HG03064 (cell line): ENCODE results near the gene AOPEP.
"Not testable (repeated sequence)": the region's sequence is repeated elsewhere in the genome, so short reads cannot be mapped to it uniquely, and the experiment has no call there.

Source experiments
- ATAC-seq: cut with Tn5 transposase; IDR thresholded peaks from one replicate; pipeline ENCODE4 v1.9.1; 2021; ENCODE audit warnings: low read depth; ENCODE audit not compliant: unreplicated experiment

Gene AOPEP

DNA sequence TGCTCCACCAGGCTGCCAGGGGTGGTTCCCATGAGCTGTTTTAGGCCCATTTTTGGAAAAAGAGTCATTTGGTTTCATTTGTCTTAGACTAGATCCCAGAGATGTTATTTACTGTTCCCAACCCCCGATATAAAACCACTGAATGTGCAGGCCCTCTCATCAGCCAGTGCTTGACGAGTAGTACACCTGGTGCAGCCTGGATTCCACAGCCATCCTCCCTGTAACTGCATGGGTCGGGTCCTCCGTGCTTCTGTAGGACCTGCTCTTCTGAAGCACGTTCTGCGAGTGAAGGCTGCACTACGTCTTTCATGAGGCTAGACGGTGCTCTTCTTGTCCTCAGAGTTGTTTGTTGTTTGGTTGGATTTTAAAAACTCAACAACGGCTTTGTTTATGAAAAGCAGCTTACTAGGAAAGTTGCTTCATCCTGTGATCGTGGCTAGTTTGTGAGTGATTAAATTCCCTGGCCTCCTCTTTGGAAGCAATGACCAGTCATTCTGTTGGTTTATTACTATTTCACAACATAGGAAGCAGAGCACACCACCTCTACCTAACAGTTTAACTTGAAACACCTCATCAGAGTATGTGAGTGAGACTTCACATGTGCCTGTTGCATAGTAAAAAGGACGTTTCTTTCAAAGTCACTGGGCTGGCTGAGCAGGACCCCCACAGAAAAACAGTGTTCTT, 135.2 kb downstream of the AOPEP start:
- ATAC-seq, result no peak

DNA sequence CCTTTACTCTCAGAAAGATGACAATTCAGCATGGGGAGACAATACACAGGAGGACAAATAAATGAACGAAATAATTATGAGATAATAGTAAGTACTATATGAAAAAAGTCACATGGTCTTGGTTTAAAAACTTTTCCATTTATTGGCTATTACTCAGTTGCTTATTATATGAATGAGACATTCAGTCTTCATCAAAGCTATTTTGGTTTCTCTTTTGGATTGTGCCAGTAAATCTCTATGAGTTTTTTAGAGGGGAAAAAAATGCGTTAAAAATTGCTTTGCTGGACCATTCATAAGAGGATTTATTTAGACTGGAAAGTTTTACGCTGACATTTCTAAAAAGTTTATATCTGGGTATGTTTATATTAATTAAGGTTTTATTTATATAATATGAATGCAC, 137.7 kb downstream of the AOPEP start:
- no peak for ATAC-seq

GRCh38 chr9:94864862-94865509, 138.5 kb downstream of the AOPEP start:
- ATAC-seq, result no peak

- ATAC-seq, result no peak
Observed at GRCh38 chr9:94865582-94866452, 139.3 kb downstream of the AOPEP start.

DNA sequence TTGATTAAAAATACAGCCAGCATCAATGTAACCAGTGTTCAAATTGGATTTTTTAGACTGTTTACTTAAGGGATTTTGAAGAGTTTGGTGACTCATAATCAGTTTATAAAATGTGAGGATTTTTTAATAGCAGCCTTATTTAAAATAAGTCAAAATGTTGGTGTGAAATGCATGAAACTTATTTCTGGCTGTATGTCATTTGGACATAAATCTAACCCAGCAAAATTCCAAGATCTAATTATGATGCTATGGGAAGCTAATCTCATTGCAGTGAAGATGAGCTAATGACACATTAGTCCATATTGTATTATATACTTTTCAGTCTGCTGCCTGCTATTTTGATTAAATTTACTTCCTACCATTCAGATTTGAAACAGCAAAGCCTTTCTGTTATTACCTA, 140.3 kb downstream of the AOPEP start:
- no peak for ATAC-seq

DNA sequence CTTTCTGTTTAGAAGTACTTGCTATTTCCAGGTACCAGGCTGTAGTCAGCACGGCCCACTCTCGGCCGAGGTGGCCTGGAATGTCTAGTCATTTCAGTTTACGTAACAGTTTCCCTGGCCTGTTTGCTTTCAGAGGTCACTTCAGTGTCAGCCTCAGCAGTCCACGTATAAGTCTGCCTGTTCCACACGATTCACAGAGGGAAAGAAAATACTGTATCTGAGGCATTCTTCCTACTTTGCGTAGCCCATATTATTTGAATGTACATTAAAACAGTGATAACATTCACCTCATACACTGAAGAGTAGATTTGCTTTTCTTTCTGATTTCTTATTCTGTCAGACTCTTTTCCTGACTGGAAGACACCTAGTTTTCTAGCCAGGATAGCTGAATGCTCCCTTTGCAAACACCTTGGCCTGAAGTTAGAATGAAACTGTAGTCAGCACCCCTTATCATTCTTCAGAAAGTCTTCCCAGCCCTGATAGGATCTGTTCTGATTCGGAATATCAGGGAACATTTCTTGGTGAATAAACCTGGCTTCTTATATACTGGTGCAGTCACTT, 140.9 kb downstream of the AOPEP start:
- no peak for ATAC-seq

- no peak for ATAC-seq
Observed at GRCh38 chr9:94867842-94868312, 141.4 kb downstream of the AOPEP start.

GRCh38 chr9:94868464-94868863, 142.0 kb downstream of the AOPEP start:
- ATAC-seq, result no peak

- ATAC-seq, result no peak
Observed at GRCh38 chr9:94869415-94869843, 142.9 kb downstream of the AOPEP start.

- no peak for ATAC-seq
Observed at GRCh38 chr9:94870465-94870792, 143.9 kb downstream of the AOPEP start.

DNA sequence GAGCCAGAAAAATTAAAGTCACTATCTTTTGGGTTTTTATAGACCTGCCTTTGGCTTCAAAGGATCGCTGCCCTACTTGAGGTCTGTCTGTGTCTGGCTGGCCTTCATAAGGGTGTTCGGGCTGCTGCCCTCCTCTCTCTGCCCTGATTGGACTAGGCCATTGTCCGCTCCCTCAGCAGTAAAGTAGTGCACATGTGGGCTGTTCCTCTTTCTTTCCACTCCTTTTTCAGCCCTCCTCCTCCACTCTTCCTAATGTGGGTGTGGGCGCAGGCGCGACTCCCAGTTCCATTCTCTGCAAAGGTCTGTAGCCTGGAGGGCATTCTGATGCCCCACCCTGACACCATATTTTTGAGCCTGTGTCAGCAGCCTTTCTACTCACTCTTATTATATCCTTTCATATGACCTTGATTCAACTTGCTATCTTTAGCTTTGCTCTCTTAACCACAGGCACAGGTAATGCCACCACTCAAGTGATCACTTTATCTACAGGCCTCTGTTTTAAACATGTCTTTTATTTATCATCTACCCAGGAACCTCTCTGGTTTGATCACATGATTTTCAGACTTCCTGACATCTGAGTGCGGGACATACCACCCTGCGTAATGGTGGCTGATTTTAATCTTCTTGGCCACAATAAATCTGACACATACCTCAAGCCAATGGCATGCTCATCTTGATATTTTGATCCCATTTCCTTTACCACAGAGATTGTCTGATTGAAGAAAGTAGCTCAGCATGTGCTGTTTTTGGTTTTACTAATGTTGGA, 144.5 kb downstream of the AOPEP start:
- no peak for ATAC-seq

DNA sequence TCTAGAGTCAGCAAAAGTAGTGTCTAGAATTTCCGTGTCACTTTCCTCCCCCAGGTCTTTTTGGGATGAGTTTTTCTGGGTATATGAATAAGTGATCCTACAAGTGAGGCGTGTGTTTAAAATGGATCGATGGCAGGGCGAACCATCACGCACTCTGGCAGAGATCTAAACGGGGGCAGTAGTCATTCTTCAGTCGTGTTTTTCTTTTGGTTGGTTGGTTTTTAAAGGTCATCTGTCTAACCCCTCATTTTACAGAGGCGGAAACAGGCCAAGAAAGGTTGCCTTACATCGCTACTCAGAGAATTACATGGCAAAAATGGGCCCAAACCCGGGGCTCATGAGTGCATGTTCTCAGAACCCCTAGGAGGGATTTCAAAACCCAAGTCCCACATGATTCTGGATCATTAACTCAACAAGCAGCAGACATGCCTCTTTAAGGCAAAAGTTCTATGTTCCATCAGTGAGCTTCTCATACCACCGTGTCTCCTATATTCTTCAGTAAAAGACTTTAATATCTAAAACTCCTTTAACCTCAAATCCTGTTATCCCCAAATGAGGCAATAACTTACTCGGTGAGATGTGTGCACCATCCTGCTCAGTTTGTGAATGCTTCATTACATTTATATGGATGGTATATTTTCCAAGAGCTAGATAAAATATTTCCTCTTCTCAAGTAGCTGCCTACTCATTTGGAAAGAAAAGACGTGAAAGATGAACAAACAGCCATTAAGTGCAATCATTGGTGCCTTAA, 145.8 kb downstream of the AOPEP start:
- ATAC-seq, result no peak

DNA sequence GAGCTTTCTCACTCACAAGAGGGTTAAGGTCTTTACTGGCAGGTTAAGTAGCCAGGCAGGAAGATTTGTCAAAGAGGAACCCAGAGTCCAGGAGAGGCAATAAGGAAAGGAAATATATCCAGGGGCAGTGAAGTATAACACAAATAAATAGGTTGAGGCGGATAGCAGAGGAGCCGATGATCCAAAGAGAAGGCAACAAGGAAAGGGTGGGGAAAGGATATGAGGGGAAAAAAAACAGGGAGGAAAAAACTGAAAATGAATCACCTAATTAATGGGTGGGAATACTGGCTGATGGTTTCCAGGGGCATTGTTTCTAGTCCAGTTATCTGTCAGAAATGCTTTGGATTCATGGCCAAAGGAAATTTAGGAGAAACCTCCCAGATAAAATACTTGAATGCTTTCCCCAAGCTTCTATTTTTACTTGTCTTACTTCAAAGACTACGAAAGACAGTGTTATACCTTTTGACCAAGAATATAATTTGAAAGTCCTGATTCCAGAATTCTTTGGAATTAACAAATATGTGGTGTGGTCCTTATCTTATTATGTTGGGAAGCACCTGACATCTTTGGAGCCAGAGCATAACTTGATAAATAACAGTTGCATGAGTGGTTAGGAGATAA, 146.5 kb downstream of the AOPEP start:
- ATAC-seq, result no peak

DNA sequence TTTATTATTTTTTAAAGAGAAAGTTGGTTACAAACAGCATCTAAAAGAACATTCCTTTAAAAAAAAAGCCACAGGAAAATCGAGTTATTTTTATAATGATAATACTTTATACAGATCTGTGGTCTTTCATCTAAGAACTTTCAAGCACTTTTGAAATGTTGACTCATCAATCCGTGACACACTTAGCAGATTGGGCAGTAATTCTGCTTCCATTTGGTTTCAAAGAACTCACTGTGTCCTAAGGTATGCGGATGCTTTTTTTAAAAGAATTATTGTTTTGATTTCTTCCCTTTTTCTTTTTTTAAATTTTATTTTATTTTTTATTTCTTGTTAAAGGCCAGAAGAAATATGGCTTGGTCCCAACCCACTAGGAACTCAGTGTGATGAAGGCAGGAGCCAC, 147.8 kb downstream of the AOPEP start:
- no peak for ATAC-seq

DNA sequence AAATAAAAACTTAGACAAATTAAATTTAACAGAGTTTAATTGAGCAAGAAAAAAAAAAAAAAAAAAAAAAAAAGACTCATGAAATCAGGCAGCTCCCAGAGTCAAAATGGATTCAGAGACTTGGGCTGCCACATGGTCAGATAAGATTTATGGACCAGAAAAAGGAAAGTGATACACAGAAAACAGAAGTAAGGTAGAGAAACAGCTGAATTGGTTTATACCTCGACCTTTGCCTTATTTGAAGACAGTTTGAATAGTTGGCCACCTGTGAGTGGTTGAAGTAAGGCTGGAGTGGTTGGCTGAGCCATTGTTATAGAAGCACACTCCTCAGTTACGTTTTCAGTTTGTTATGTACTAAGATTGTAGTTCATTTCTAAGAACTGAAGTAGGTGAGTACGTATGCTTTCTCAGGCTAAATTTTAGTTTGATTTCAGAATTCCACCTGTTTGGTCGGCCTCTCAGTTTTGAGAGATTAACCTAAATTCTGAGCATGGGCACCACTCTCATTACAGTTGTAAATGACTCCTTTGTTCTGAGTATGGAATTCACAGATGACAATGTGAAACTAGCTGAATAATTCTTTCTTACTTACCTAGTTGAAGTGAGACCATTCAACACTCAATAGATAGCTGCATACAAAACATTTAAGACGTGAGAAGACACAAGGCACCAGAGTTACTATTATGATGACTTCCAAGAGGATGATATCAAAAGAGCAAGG, 149.0 kb downstream of the AOPEP start:
- peak; percentile 88 for ATAC-seq

DNA sequence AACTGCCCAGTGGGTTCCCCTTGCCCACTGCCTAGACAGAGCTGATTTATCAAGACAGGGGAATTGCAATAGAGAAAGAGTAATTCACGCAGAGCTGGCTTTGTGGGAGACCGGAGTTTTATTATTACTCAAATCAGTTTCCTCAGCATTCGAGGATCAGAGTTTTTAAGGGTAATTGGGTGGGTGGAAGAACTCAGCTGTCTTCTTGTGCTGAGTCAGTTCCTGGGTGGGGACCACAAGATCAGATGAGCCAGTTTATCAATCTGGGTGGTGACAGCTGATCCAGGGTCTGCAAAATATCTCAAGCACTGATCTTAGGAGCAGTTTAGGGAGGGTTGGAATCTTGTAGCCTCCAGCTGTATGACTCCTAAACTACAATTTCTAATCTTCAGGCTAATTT, 152.3 kb downstream of the AOPEP start:
- ATAC-seq, result not testable (repeated sequence)

- ATAC-seq, result no peak
Observed at GRCh38 chr9:94879230-94879629, 152.7 kb downstream of the AOPEP start.

- ATAC-seq, result no peak
Observed at GRCh38 chr9:94881023-94881422, 154.5 kb downstream of the AOPEP start.

- no peak for ATAC-seq
Observed at GRCh38 chr9:94881454-94881853, 155.0 kb downstream of the AOPEP start.
